HepG2 (cell line): ENCODE results near the gene TRAF5. TPM values are rescaled to one million over a fixed set of nuclear protein-coding genes. Genes with fewer than 3 reads are reported as not detected.
A peak's percentile ranks its signal among the peaks of the same experiment; 100 is the strongest.

Source experiments
- BRCA1 ChIP-seq: sonication (generic); formaldehyde crosslinking; IDR thresholded peaks from 2 replicates; pipeline ENCODE4 v1.4.0; 2020; ENCODE audit warnings: missing genetic modification reagents
- DPF2 ChIP-seq: sonication (generic); formaldehyde crosslinking; IDR thresholded peaks from 2 replicates; pipeline ENCODE4 v1.4.0; 2020; ENCODE audit warnings: mild to moderate bottlenecking, low read depth, missing genetic modification reagents, borderline replicate concordance
- GABPA ChIP-seq, 2 experiments: IDR thresholded peaks; 2 replicates each; pipeline ENCODE4 v1.6.1; 2011 to 2016; ENCODE audit warnings: low read depth in 2 of 2, low read length in 1 of 2, missing biosample characterization in 1 of 2, missing genetic modification characterization in 1 of 2
- HHEX ChIP-seq: IDR thresholded peaks from 2 replicates; pipeline ENCODE4 v1.6.1; 2016; ENCODE audit warnings: control low read depth
- HNRNPL ChIP-seq: fragments of 200-400 bp; formaldehyde crosslinking; IDR thresholded peaks from 2 replicates; pipeline ENCODE4 v1.6.1; 2017; ENCODE audit warnings: mild to moderate bottlenecking, low read depth, low read length
- KDM5B ChIP-seq: sonication (generic); formaldehyde crosslinking; IDR thresholded peaks from 2 replicates; pipeline ENCODE4 v1.4.0; 2020; ENCODE audit warnings: missing genetic modification reagents, mild to moderate bottlenecking, borderline replicate concordance
- KLF6 ChIP-seq: IDR thresholded peaks from 2 replicates; pipeline ENCODE4 v1.8.0; 2016; ENCODE audit warnings: missing biosample characterization, missing genetic modification reagents
- LBX2 ChIP-seq: sonication (generic); formaldehyde crosslinking; IDR thresholded peaks from 2 replicates; pipeline ENCODE4 v1.5.0; 2020; ENCODE audit warnings: missing genetic modification reagents, mild to moderate bottlenecking, borderline replicate concordance
- MED13 ChIP-seq: sonication (generic); formaldehyde crosslinking; IDR thresholded peaks from 2 replicates; pipeline ENCODE4 v1.5.0; 2020; ENCODE audit warnings: missing genetic modification reagents
- NFKB2 ChIP-seq: sonication (generic); formaldehyde crosslinking; IDR thresholded peaks from 2 replicates; pipeline ENCODE4 v1.4.0; 2020; ENCODE audit warnings: missing genetic modification reagents, borderline replicate concordance
- POLR2A ChIP-seq, 2 experiments: IDR thresholded peaks; 2 replicates each; pipeline ENCODE4 v1.6.1; 2011; ENCODE audit warnings: low read depth in 2 of 2, low read length in 2 of 2, mild to moderate bottlenecking in 1 of 2, moderate library complexity in 1 of 2; ENCODE audit not compliant: insufficient read depth in 1 of 2
- PRDM4 ChIP-seq: sonication (generic); formaldehyde crosslinking; IDR thresholded peaks from 2 replicates; pipeline ENCODE4 v1.9.0; 2021; ENCODE audit warnings: missing genetic modification reagents, borderline replicate concordance
- SSRP1 ChIP-seq: IDR thresholded peaks from 2 replicates; pipeline ENCODE4 v1.6.1; 2016; ENCODE audit warnings: control low read depth
- TARDBP ChIP-seq: sonication (generic); formaldehyde crosslinking; IDR thresholded peaks from 2 replicates; pipeline ENCODE4 v1.8.0; 2022; ENCODE audit warnings: mild to moderate bottlenecking, missing genetic modification reagents
- TCF12 ChIP-seq, 2 experiments: fragments of 450-650 bp in 1 of 2; sonication (generic) in 1 of 2; formaldehyde crosslinking in 1 of 2; IDR thresholded peaks; 2 replicates each; pipeline versions ENCODE4 v1.6.1 to v1.8.0; 2017 to 2022; ENCODE audit warnings: antibody characterized with exemption in 1 of 2, mild to moderate bottlenecking in 1 of 2, missing genetic modification reagents in 1 of 2, moderate library complexity in 1 of 2
- USF2 ChIP-seq, 2 experiments: sonication (generic) in 1 of 2; formaldehyde crosslinking in 1 of 2; IDR thresholded peaks; 2 replicates each; pipeline versions ENCODE4 v1.5.1 to v1.6.1; 2011 to 2020; ENCODE audit warnings: borderline replicate concordance in 1 of 2, low read depth in 1 of 2, low read length in 1 of 2, mild to moderate bottlenecking in 1 of 2, missing genetic modification reagents in 1 of 2, moderate library complexity in 1 of 2
- ZBTB25 ChIP-seq: IDR thresholded peaks from 2 replicates; pipeline ENCODE4 v1.6.1; 2018; ENCODE audit warnings: missing genetic modification reagents
- ZNF10 ChIP-seq: sonication (generic); formaldehyde crosslinking; IDR thresholded peaks from 2 replicates; pipeline ENCODE4 v1.4.0; 2020; ENCODE audit warnings: mild to moderate bottlenecking, low read depth, missing genetic modification reagents, borderline replicate concordance
- ZNF616 ChIP-seq: sonication (generic); formaldehyde crosslinking; IDR thresholded peaks from 2 replicates; pipeline ENCODE4 v1.5.0; 2020; ENCODE audit warnings: low read depth, mild to moderate bottlenecking, missing genetic modification reagents
- ZNF652 ChIP-seq: IDR thresholded peaks from 2 replicates; pipeline ENCODE4 v1.6.1; 2016; ENCODE audit warnings: low read depth, borderline replicate concordance
- ZNF704 ChIP-seq: sonication (generic); formaldehyde crosslinking; IDR thresholded peaks from 2 replicates; pipeline ENCODE4 v1.8.1; 2023; ENCODE audit warnings: mild to moderate bottlenecking, inconsistent platforms, moderate library complexity, missing genetic modification reagents, borderline replicate concordance
- polyA plus RNA-seq, 8 experiments: library from polyadenylated mRNA; depleted of rRNA in 3 of 8; stranded (reverse) in 7 of 8; unstranded in 1 of 8; fragments of >200 nt; fragmentation: Illumina TruSeq in 4 of 8; extraction: Trizol in 4 of 8; gene quantifications; 2 replicates each; pipeline versions ENCODE4 v1.2.1 to v1.2.3, GENCODE V29; 2011 to 2016; ENCODE audit warnings: low read depth in 4 of 8, missing spikeins in 1 of 8, mixed read lengths in 1 of 8; ENCODE audit not compliant: insufficient read depth in 1 of 8
- total RNA-seq, 5 experiments: library from RNA; depleted of rRNA; stranded (reverse); fragments of >200 nt; fragmentation: Illumina TruSeq; extraction: Trizol; gene quantifications; 2 replicates each; pipeline ENCODE4 v1.2.3, GENCODE V29; 2016; ENCODE audit warnings: low read depth in 1 of 5

TRAF5 gene
- total and polyA plus RNA-seq, 2 of the 13 experiments (the other 11 are each of a cell fraction or from before 2014, with no cell fraction given), result 0.27 to 1.6 TPM

- TF ChIP-seq KDM5B (CRISPR knock-in tag), result peak; percentile 87; the same call in 1 of the 2 replicates
- TF ChIP-seq POLR2A (IDR thresholded peaks at IDR 0.05; ENCODE audit: insufficient read depth in 1 of 2, low read depth in 2 of 2, low read length in 2 of 2), result peak; percentile 94 to 98
- no peak for TF ChIP-seq MED13 (CRISPR knock-in tag)
- TF ChIP-seq TCF12 (IDR thresholded peaks at IDR 0.05), result no peak
- TF ChIP-seq TCF12 (CRISPR knock-in tag; IDR thresholded peaks at IDR 0.05), result 0 out of 2 replicates have a peak, but pooled peaks have one; percentile 27
- 0 out of 2 replicates have a peak, but pooled peaks have one; percentile 43 for TF ChIP-seq ZBTB25 (CRISPR knock-in tag)
- no peak for TF ChIP-seq SSRP1 (CRISPR knock-in tag)
- peak; percentile 45; the same call in 1 of the 2 replicates for TF ChIP-seq ZNF616 (CRISPR knock-in tag)
- peak; percentile 90; the same call in 1 of the 2 replicates for TF ChIP-seq KLF6 (CRISPR knock-in tag)
- no peak for TF ChIP-seq PRDM4 (CRISPR knock-in tag)
- TF ChIP-seq USF2 (IDR thresholded peaks at IDR 0.05; ENCODE audit: low read depth, low read length), result no peak
- TF ChIP-seq USF2 (CRISPR knock-in tag; IDR thresholded peaks at IDR 0.05; ENCODE audit: borderline replicate concordance), result no peak
- peak; percentile 93; the same call in 1 of the 2 replicates for TF ChIP-seq NFKB2 (CRISPR knock-in tag)
- TF ChIP-seq BRCA1, result 0 out of 2 replicates have a peak, but pooled peaks have one; percentile 52
- no peak for TF ChIP-seq ZNF652 (CRISPR knock-in tag)
- TF ChIP-seq HNRNPL, result 0 out of 2 replicates have a peak, but pooled peaks have one; percentile 67
- TF ChIP-seq HHEX (CRISPR knock-in tag), result no peak
- TF ChIP-seq TARDBP (CRISPR knock-in tag), result peak; percentile 60
- TF ChIP-seq ZNF704 (CRISPR knock-in tag), result no peak
- TF ChIP-seq LBX2 (CRISPR knock-in tag), result peak; percentile 23; the same call in 1 of the 2 replicates
- peak; percentile 55 for TF ChIP-seq GABPA (IDR thresholded peaks at IDR 0.05; ENCODE audit: low read depth, low read length)
- TF ChIP-seq GABPA (CRISPR knock-in tag; IDR thresholded peaks at IDR 0.05; ENCODE audit: low read depth), result peak; percentile 85
- TF ChIP-seq ZNF10 (CRISPR knock-in tag), result no peak
- 0 out of 2 replicates have a peak, but pooled peaks have one; percentile 15 for TF ChIP-seq DPF2 (CRISPR knock-in tag)
Observed at GRCh38 chr1:211382714-211383480, 56.3 kb downstream of the TRAF5 start (continued).
